ENCODE measurements around the gene ATP10A.

DNA sequence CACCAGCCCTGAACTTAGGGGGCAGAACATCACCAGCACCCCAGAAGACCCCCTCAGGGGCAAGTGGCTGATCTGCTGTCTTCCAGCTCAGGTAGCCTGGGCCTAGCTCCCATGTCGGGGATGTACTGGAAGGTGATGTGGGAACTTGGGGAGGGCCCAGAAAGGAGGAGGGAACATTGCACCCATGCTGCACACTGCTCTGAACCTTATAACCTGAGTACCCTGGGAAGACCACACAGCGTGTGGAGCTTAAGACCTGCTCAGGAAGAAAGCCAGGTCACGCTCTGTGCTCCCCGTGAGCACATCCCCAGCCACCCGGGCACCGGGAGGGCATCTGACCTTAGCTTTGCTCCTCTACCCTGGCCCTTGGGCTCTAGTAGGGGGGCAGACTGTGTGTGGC lies 159.4 kb downstream of the ATP10A start:
- no peak for TF ChIP-seq POLR2A (IDR thresholded peaks at IDR 0.05)
- TF ChIP-seq, protein P1, sequence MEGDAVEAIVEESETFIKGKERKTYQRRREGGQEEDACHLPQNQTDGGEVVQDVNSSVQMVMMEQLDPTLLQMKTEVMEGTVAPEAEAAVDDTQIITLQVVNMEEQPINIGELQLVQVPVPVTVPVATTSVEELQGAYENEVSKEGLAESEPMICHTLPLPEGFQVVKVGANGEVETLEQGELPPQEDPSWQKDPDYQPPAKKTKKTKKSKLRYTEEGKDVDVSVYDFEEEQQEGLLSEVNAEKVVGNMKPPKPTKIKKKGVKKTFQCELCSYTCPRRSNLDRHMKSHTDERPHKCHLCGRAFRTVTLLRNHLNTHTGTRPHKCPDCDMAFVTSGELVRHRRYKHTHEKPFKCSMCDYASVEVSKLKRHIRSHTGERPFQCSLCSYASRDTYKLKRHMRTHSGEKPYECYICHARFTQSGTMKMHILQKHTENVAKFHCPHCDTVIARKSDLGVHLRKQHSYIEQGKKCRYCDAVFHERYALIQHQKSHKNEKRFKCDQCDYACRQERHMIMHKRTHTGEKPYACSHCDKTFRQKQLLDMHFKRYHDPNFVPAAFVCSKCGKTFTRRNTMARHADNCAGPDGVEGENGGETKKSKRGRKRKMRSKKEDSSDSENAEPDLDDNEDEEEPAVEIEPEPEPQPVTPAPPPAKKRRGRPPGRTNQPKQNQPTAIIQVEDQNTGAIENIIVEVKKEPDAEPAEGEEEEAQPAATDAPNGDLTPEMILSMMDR (IDR thresholded peaks at IDR 0.05): no peak
- no peak for TF ChIP-seq EP300 (IDR thresholded peaks at IDR 0.05)

Data from ovary (tissue), 3 donors.